Naive thymus-derived CD4-positive, alpha-beta T cell (primary cell): Measurements from ENCODE around the gene FXYD4. TPM values are rescaled to one million over a fixed set of nuclear protein-coding genes. Genes with fewer than 3 reads are reported as not detected.
A peak's percentile ranks its signal among the peaks of the same experiment; 100 is the strongest.

Experiments used
- ATAC-seq: fragments of 150-1000 bp; cut with Tn5 transposase; 2 replicates; pipeline ENCODE4 v1.10.0; 2021; ENCODE audit warnings: mild to moderate bottlenecking, moderate library complexity
- CTCF ChIA-PET: fragments of 350-600 bp; sonication (Branson Sonifier 250); formaldehyde crosslinking; loops from one replicate; lab custom pipeline; 2021; ENCODE audit warnings: antibody characterized with exemption; lab: Charles Lee
- POLR2A ChIA-PET: fragments of 350-600 bp; sonication (Branson Sonifier 250); formaldehyde crosslinking; loops from one replicate; lab custom pipeline; 2021; ENCODE audit warnings: antibody characterized with exemption, inconsistent platforms; lab: Charles Lee
- DNase-seq, 9 donors: peaks; one replicate each; pipeline versions ENCODE4 v3.0.0 to v3.0.0-alpha.2; 2020 to 2022; ENCODE audit warnings: mixed read lengths in 1 of 9
- H3K27ac ChIP-seq: one replicate; pipeline ENCODE4 v1.7.0; 2013; ENCODE audit warnings: mild to moderate bottlenecking, low read depth, low read length, moderate library complexity
- H3K27me3 ChIP-seq, 2 donors: one replicate each; pipeline ENCODE4 v1.7.0; 2013; ENCODE audit warnings: low read length in 2 of 2, mild to moderate bottlenecking in 2 of 2, moderate library complexity in 2 of 2; ENCODE audit not compliant: control insufficient read depth in 2 of 2, insufficient read depth in 2 of 2
- H3K36me3 ChIP-seq, 3 experiments: 1 replicate in 2 of 3; 2 replicates in 1 of 3; pipeline ENCODE4 v1.7.0; 2013; ENCODE audit warnings: low read length in 3 of 3, mild to moderate bottlenecking in 3 of 3, moderate library complexity in 1 of 3; ENCODE audit not compliant: insufficient read depth in 3 of 3, control insufficient read depth in 2 of 3
- H3K4me1 ChIP-seq, 2 donors: one replicate each; pipeline ENCODE4 v1.7.0; 2013; ENCODE audit warnings: low read length in 2 of 2, mild to moderate bottlenecking in 2 of 2, moderate library complexity in 1 of 2; ENCODE audit not compliant: control insufficient read depth in 2 of 2, insufficient read depth in 2 of 2
- H3K4me3 ChIP-seq: 2 replicates; pipeline ENCODE4 v1.7.0; 2013; ENCODE audit warnings: mild to moderate bottlenecking, low read length
- H3K9me3 ChIP-seq, 3 experiments: 1 replicate in 2 of 3; 2 replicates in 1 of 3; pipeline ENCODE4 v1.7.0; 2013; ENCODE audit warnings: low read length in 3 of 3; ENCODE audit not compliant: control insufficient read depth in 2 of 3
- H3K27ac Mint-ChIP-seq, 9 donors: one replicate each; pipeline ENCODE4 v1.8.0; 2020 to 2022; ENCODE audit warnings: mixed read lengths in 9 of 9, mild to moderate bottlenecking in 8 of 9, moderate library complexity in 5 of 9, inconsistent platforms in 2 of 9
- H3K27me3 Mint-ChIP-seq, 5 donors: one replicate each; pipeline ENCODE4 v1.8.0; 2021 to 2022; ENCODE audit warnings: mixed read lengths in 5 of 5, mild to moderate bottlenecking in 1 of 5
- H3K36me3 Mint-ChIP-seq, 5 donors: one replicate each; pipeline ENCODE4 v1.8.0; 2020 to 2022; ENCODE audit warnings: mixed read lengths in 5 of 5, mild to moderate bottlenecking in 3 of 5, inconsistent platforms in 1 of 5
- H3K4me1 Mint-ChIP-seq, 7 donors: one replicate each; pipeline ENCODE4 v1.8.0; 2020 to 2022; ENCODE audit warnings: mixed read lengths in 7 of 7, mild to moderate bottlenecking in 3 of 7, inconsistent platforms in 1 of 7
- H3K4me3 Mint-ChIP-seq, 10 donors: one replicate each; pipeline ENCODE4 v1.8.0; 2020 to 2022; ENCODE audit warnings: mild to moderate bottlenecking in 10 of 10, mixed read lengths in 10 of 10, moderate library complexity in 6 of 10, inconsistent platforms in 2 of 10
- H3K9me3 Mint-ChIP-seq, 11 donors: one replicate each; pipeline ENCODE4 v1.8.0; 2020 to 2022; ENCODE audit warnings: mixed read lengths in 11 of 11, mild to moderate bottlenecking in 4 of 11, inconsistent platforms in 1 of 11, moderate library complexity in 1 of 11
- intact Hi-C, 2 donors: fragments of 100-400 bp; cut with micrococcal nuclease; formaldehyde crosslinking; loops; one replicate each; pipeline ENCODE4 v1.15.1; 2023
- polyA plus RNA-seq, 2 donors: library from polyadenylated mRNA; unstranded; fragments of 300-500 nt; fragmentation: Illumina TruSeq; gene quantifications; one replicate each; pipeline ENCODE4 v1.2.3, GENCODE V29; 2021
- total RNA-seq, 6 experiments: library from RNA in 5 of 6; stranded (reverse) in 5 of 6; gene quantifications; 1 replicate in 5 of 6; 2 replicates in 1 of 6; pipeline ENCODE4 v1.2.3 and lab custom pipeline; 2021 to 2026

FXYD4 gene
- total and polyA plus RNA-seq, 7 experiments from 2014 or later = not detected

DNA sequence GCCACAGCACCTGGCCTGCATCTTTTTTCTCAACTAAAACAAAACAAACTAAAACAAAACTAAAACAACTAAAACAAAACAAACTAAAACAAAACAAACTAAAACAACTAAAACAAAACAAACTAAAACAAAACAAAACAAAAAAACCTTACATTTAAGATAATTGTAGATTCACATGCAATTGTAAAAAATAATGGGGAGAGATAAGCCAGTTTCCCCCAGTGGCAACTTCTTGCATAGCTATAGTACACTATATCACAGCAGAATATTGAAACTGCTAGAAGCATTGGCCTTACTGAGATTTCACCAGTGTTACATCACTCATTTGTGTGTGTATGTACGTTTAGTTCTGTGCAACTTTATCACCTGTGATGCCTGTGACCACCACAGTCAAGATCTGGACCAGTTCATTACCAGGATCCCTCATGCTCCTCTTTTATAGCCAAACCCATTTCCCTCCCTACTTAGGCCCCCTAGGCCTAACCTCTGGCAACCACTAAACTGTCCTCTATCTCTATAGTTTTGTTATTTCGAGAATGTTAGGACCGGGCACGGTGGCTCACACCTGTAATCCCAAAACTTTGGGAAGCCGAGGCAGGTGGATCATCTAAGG lies 9.3 kb downstream of the FXYD4 start:
- peak overlapping the region in 8 of 9 donors; percentile 54 to 87 (median 65) for H3K27ac Mint-ChIP-seq
- ATAC-seq = no peak
- POLR2A ChIA-PET = interaction anchor here (0.7 kb wide), 1 partner anchor 16 kb away, joined by 6 read pairs; no protein-coding TSS in a partner anchor

DNA sequence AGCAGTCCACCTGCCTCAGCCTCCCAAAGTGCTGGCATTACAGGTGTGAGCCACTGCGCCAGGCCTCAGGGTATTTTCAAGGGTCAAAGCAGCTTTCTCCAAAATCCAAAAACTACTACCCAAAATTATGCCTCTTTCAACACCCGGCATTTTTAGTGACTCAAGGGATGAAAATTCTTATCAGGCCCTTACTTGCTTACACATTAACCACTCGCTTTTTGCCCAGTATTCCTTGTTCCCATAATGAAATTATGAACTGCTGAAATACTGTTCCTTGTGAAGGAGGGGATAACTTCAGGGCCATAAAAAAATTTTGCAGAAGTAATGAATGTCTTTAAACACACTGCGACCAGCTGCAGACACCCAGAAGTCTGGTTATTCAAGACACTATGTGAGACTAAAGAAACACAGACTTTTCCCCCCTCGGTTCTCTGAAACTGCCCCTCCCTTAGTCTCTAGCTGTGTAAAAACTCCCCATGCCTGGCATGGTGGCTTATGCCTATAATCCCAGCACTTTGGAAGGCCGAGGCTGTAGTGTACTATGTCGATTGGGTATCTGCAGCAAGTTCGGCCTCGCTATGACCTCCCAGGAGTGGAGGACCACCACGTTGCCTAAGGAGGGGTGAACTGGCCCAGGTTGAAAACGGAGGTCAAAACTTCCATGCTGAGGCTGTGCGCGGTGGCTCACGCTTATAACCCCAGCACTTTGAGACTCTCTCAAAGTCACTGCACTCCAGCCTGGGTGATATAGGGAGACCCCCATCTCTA lies 12.0 kb downstream of the FXYD4 start:
- H3K4me3 Mint-ChIP-seq = no peak overlapping the region
- no peaks in the 10 kb centered on the region for H3K9me3 Mint-ChIP-seq
- no peaks in the 10 kb centered on the region for H3K27me3 ChIP-seq
- CTCF ChIA-PET = no interaction called here
- no peak for DNase-seq
- no peak overlapping the region for H3K4me3 ChIP-seq
- no peak overlapping the region for H3K27ac ChIP-seq
- no peaks in the 10 kb centered on the region for H3K9me3 ChIP-seq
- no peak for ATAC-seq
- POLR2A ChIA-PET = interaction anchor here (1.3 kb wide), 1 partner anchor 21 kb away, joined by 3 read pairs; no protein-coding TSS in a partner anchor
- H3K4me1 ChIP-seq = peaks cover 4 to 9% of the 10 kb centered on the region in 2 donors
- peaks cover 16 to 24% (median 19%) of the 10 kb centered on the region in 3 experiments for H3K36me3 ChIP-seq
- no peaks in the 10 kb centered on the region for H3K27me3 Mint-ChIP-seq
- H3K36me3 Mint-ChIP-seq = peaks cover 8 to 14% (median 9%) of the 10 kb centered on the region in 5 donors
- peaks cover 7 to 33% (median 29%) of the 10 kb centered on the region in 7 donors for H3K4me1 Mint-ChIP-seq
- peak overlapping the region in 7 of 9 donors; percentile 17 to 79 (median 69) for H3K27ac Mint-ChIP-seq
- intact Hi-C loops = no loop called here

More for the DNA sequence above, 9.3 kb downstream of the FXYD4 start:
- Histone ChIP-seq H3K4me3 (no peak overlapping the region), H3K27ac (no peak overlapping the region), H3K36me3 (peaks cover 0 to 3% (median 0%) of the 10 kb centered on the region in 3 experiments), H3K4me1 (no peaks in the 10 kb centered on the region), H3K27me3 (no peaks in the 10 kb centered on the region), H3K9me3 (no peaks in the 10 kb centered on the region)
- CTCF ChIA-PET = no interaction called here
- DNase-seq = no peak
- no peaks in the 10 kb centered on the region for H3K36me3 Mint-ChIP-seq
- peaks cover 0 to 14% (median 7%) of the 10 kb centered on the region in 7 donors for H3K4me1 Mint-ChIP-seq
- H3K27me3 Mint-ChIP-seq = no peaks in the 10 kb centered on the region
- no peaks in the 10 kb centered on the region for H3K9me3 Mint-ChIP-seq
- intact Hi-C loops = no loop called here
- H3K4me3 Mint-ChIP-seq = no peak overlapping the region

DNA sequence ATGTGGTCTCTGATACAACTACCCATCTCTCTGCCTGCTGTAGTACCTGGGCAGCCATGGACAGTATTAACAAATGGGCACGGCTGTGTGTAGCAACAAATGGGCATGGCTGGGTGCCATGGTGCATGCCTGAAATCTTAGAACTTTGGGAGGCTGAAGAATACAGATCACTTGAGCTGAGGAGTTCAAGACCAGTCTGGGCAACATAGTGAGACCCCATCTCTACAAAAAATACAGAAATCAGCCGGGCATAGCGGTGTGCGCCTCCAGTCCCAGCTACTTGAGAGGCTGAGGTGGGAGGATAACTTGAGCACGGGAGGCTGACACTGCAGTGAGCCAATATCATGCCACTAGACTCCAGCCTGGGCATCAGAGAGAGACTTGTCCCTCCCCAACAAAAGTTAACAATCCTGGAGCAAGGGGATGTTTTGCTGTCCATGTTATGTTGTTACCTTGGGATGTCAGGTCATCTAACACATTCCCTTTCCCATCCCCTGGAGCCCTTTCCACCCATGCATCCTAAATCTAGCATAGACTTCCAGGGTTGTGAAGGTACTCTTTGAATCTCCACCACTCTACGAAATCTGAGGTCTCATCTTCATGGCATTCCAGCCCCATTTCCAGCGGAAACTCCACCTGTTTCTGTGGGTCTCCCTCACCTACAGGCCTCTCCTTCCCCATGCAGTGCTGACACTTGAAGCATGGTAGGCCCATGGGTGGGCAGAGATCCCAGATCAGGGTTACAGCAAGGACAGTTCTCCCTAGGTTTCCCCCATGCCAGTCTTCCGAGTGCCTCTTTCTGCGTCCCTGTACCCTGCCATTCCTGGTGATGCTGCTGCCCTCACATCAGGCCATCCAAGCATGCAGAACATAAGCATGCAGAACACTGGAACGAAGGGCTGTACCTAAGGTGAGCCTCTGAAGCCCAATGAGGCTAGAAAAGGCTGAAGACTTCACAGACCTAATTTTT lies 13.1 kb downstream of the FXYD4 start:
- no peak for ATAC-seq
- Histone ChIP-seq H3K4me3 (no peak overlapping the region), H3K27me3 (no peaks in the 10 kb centered on the region), H3K9me3 (no peaks in the 10 kb centered on the region), H3K4me1 (peaks cover 13 to 19% of the 10 kb centered on the region in 2 donors), H3K36me3 (peaks cover 17 to 35% (median 30%) of the 10 kb centered on the region in 3 experiments), H3K27ac (peak overlapping the region; percentile 24)
- Mint-ChIP-seq H3K27ac (peak overlapping the region; percentile 17 to 79 (median 62)), H3K27me3 (no peaks in the 10 kb centered on the region), H3K4me3 (no peak overlapping the region), H3K36me3 (peaks cover 8 to 21% (median 12%) of the 10 kb centered on the region in 5 donors), H3K4me1 (peaks cover 13 to 45% (median 37%) of the 10 kb centered on the region in 7 donors), H3K9me3 (no peaks in the 10 kb centered on the region)
- intact Hi-C loops = no loop called here
- no peak for DNase-seq
- ChIA-PET CTCF (interaction anchor here (0.6 kb wide), 1 partner anchor 219 kb away, joined by 6 read pairs; no protein-coding TSS in a partner anchor), POLR2A (interaction anchor here (1.0 to 1.3 kb wide), 2 partner anchors 19 to 35 kb away, joined by 3 to 4 read pairs; no protein-coding TSS in a partner anchor)

GRCh38 chr10:43385412-43386004 lies 14.1 kb downstream of the FXYD4 start:
- no peaks in the 10 kb centered on the region for H3K9me3 Mint-ChIP-seq
- peaks cover 21 to 53% (median 45%) of the 10 kb centered on the region in 7 donors for H3K4me1 Mint-ChIP-seq
- H3K4me3 Mint-ChIP-seq = no peak overlapping the region
- H3K27ac Mint-ChIP-seq = peak overlapping the region in 4 of 9 donors; percentile 25 to 43 (median 32)
- DNase-seq (no peak), ATAC-seq (no peak)
- Histone ChIP-seq H3K4me3 (no peak overlapping the region), H3K27ac (peak overlapping the region; percentile 24), H3K4me1 (peaks cover 21 to 27% of the 10 kb centered on the region in 2 donors), H3K9me3 (no peaks in the 10 kb centered on the region), H3K36me3 (peaks cover 27 to 44% (median 32%) of the 10 kb centered on the region in 3 experiments), H3K27me3 (no peaks in the 10 kb centered on the region)
- ChIA-PET POLR2A (interaction anchor here (1.0 to 1.2 kb wide), 4 partner anchors 22 to 51 kb away, joined by 3 to 4 read pairs (median 4); no protein-coding TSS in a partner anchor), CTCF (interaction anchor here (0.6 kb wide), 2 partner anchors 47 to 218 kb away, joined by 3 to 6 read pairs; no protein-coding TSS in a partner anchor)
- peaks cover 8 to 27% (median 14%) of the 10 kb centered on the region in 5 donors for H3K36me3 Mint-ChIP-seq
- H3K27me3 Mint-ChIP-seq = no peaks in the 10 kb centered on the region
- intact Hi-C loops = no loop called here

DNA sequence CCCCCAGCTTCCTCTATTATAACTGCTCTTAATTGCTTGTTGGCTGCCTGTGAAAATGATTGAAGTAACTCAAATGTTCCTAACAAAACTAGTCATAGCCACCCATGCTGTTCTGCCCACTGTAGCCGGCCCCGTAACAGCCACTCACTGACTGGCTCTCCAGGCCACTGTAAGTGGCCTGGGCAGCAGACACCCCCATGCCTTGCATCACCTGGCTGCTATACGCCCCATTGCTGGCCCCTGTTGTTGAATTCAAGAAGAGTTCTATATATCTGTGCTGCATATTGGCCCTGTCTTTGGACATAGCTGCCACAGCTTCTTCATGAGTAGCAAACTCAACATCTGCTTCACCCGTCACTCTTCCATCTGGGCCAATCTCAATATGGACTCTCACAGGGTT lies 15.1 kb downstream of the FXYD4 start:
- ATAC-seq = no peak
- DNase-seq = no peak
- CTCF ChIA-PET = no interaction called here
- no peaks in the 10 kb centered on the region for H3K9me3 ChIP-seq
- no peaks in the 10 kb centered on the region for H3K9me3 Mint-ChIP-seq
- H3K36me3 Mint-ChIP-seq = peaks cover 9 to 31% (median 14%) of the 10 kb centered on the region in 5 donors
- H3K27ac ChIP-seq = no peak overlapping the region
- no peaks in the 10 kb centered on the region for H3K27me3 Mint-ChIP-seq
- H3K4me3 ChIP-seq = no peak overlapping the region
- H3K27ac Mint-ChIP-seq = peak overlapping the region in 6 of 9 donors; percentile 2 to 77 (median 20)
- H3K4me1 ChIP-seq = peaks cover 24 to 32% of the 10 kb centered on the region in 2 donors
- intact Hi-C loops = no loop called here
- peaks cover 30 to 55% (median 32%) of the 10 kb centered on the region in 3 experiments for H3K36me3 ChIP-seq
- H3K4me3 Mint-ChIP-seq = peak overlapping the region in 1 of 10 donors; percentile 5
- no peaks in the 10 kb centered on the region for H3K27me3 ChIP-seq
- H3K4me1 Mint-ChIP-seq = peaks cover 22 to 54% (median 52%) of the 10 kb centered on the region in 7 donors
- POLR2A ChIA-PET = interaction anchor here (0.7 to 1.2 kb wide), 5 partner anchors 10 to 77 kb away, joined by 3 to 4 read pairs (median 3); no protein-coding TSS in a partner anchor
